ENCODE results near the gene NBAS. TPM values are rescaled to one million over a fixed set of nuclear protein-coding genes. Genes with fewer than 3 reads are reported as not detected.

NBAS gene
- total and polyA plus RNA-seq, 9 of the 15 experiments (the other 6 are each of a cell fraction or from before 2014, with no cell fraction given) = 15.3 to 94.4 (median 69.9) TPM

DNA sequence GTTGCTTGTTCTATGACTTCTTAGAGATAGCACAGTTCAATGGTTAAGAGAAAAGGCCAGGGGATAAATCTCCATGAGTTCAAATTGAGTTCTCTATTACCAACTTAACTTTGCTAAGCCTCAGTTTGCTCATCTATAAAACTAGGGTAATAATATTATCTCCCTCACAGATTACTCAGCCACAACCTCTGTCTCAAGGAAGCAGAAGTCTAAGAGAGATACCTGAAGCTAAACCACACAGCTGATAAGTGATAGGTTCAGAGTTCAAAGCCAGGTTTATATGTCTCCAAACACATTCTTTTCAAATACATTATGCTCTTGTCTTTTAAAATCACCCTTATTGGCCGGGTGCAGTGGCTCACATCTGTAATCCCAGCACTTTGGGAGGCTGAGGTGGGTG, 287.7 kb downstream of the NBAS start:
- WGBS (ENCODE audit: insufficient coverage, low coverage, missing lambda C conversion rate) = 38% methylated on average over 1 of the region's 1 CpG
- H3K9me3 ChIP-seq (replicated peaks; ENCODE audit: control insufficient read depth, insufficient read depth, low read depth, low read length) = no peaks in the 10 kb centered on the region
- H3K36me3 ChIP-seq (ENCODE audit: control insufficient read depth, insufficient read depth, low read length) = peaks cover 75% of the 10 kb centered on the region
- in situ Hi-C loops (cut with MboI) = no loop called here
- no peak overlapping the region for H3K4me3 ChIP-seq
- FAIRE-seq = no peak
- no peak overlapping the region for H3K9ac ChIP-seq (ENCODE audit: insufficient read depth in 1 of 2, low read depth in 2 of 2, low read length in 2 of 2)
- no peaks in the 10 kb centered on the region for H3K9me1 ChIP-seq (ENCODE audit: control insufficient read depth, insufficient read depth, low read length)
- H3K79me2 ChIP-seq (ENCODE audit: control insufficient read depth, insufficient read depth, low read length) = no peaks in the 10 kb centered on the region
- H2AFZ ChIP-seq (ENCODE audit: low read depth, low read length) = no peak overlapping the region
- H3K27ac ChIP-seq (ENCODE audit: extremely low read depth, low read depth, low read length) = no peak overlapping the region
- no TSS peak for BruUV-seq (replicated peaks)
- ChIA-PET POLR2A (interaction anchor here (0.7 to 1.3 kb wide), 2 partner anchors 20 to 444 kb away, joined by 3 to 5 read pairs; no protein-coding TSS in a partner anchor), CTCF (ENCODE audit: low intra/inter-chr PET ratio) (no interaction called here)
- H3K4me1 ChIP-seq (replicated peaks in 1 of 2; ENCODE audit: control insufficient read depth in 2 of 2, insufficient read depth in 2 of 2, low read length in 2 of 2) = no peaks in the 10 kb centered on the region; a peak in 1 of 5 replicates
- no peaks in the 10 kb centered on the region for H4K20me1 ChIP-seq (replicated peaks; ENCODE audit: control insufficient read depth, insufficient read depth, low read length)
- no peak overlapping the region for H3K4me2 ChIP-seq (ENCODE audit: insufficient read depth, low read length)
- intact Hi-C loops (cut with micrococcal nuclease) = no loop called here
- ATAC-seq = peak; percentile 32; the same call in 2 of the 3 replicates
- DNase-seq (ENCODE audit: extremely low read depth in 1 of 4, low spot score in 3 of 4) = no peak
- H3K27me3 ChIP-seq (ENCODE audit: control insufficient read depth in 2 of 2, insufficient read depth in 2 of 2, low read length in 2 of 2) = no peaks in the 10 kb centered on the region
- no peak for TF ChIP-seq ZNF830 (CRISPR knock-in tag; IDR thresholded peaks at IDR 0.05)
- no peak for TF ChIP-seq HMG20B (CRISPR knock-in tag; IDR thresholded peaks at IDR 0.05)
- TF ChIP-seq, protein P1, sequence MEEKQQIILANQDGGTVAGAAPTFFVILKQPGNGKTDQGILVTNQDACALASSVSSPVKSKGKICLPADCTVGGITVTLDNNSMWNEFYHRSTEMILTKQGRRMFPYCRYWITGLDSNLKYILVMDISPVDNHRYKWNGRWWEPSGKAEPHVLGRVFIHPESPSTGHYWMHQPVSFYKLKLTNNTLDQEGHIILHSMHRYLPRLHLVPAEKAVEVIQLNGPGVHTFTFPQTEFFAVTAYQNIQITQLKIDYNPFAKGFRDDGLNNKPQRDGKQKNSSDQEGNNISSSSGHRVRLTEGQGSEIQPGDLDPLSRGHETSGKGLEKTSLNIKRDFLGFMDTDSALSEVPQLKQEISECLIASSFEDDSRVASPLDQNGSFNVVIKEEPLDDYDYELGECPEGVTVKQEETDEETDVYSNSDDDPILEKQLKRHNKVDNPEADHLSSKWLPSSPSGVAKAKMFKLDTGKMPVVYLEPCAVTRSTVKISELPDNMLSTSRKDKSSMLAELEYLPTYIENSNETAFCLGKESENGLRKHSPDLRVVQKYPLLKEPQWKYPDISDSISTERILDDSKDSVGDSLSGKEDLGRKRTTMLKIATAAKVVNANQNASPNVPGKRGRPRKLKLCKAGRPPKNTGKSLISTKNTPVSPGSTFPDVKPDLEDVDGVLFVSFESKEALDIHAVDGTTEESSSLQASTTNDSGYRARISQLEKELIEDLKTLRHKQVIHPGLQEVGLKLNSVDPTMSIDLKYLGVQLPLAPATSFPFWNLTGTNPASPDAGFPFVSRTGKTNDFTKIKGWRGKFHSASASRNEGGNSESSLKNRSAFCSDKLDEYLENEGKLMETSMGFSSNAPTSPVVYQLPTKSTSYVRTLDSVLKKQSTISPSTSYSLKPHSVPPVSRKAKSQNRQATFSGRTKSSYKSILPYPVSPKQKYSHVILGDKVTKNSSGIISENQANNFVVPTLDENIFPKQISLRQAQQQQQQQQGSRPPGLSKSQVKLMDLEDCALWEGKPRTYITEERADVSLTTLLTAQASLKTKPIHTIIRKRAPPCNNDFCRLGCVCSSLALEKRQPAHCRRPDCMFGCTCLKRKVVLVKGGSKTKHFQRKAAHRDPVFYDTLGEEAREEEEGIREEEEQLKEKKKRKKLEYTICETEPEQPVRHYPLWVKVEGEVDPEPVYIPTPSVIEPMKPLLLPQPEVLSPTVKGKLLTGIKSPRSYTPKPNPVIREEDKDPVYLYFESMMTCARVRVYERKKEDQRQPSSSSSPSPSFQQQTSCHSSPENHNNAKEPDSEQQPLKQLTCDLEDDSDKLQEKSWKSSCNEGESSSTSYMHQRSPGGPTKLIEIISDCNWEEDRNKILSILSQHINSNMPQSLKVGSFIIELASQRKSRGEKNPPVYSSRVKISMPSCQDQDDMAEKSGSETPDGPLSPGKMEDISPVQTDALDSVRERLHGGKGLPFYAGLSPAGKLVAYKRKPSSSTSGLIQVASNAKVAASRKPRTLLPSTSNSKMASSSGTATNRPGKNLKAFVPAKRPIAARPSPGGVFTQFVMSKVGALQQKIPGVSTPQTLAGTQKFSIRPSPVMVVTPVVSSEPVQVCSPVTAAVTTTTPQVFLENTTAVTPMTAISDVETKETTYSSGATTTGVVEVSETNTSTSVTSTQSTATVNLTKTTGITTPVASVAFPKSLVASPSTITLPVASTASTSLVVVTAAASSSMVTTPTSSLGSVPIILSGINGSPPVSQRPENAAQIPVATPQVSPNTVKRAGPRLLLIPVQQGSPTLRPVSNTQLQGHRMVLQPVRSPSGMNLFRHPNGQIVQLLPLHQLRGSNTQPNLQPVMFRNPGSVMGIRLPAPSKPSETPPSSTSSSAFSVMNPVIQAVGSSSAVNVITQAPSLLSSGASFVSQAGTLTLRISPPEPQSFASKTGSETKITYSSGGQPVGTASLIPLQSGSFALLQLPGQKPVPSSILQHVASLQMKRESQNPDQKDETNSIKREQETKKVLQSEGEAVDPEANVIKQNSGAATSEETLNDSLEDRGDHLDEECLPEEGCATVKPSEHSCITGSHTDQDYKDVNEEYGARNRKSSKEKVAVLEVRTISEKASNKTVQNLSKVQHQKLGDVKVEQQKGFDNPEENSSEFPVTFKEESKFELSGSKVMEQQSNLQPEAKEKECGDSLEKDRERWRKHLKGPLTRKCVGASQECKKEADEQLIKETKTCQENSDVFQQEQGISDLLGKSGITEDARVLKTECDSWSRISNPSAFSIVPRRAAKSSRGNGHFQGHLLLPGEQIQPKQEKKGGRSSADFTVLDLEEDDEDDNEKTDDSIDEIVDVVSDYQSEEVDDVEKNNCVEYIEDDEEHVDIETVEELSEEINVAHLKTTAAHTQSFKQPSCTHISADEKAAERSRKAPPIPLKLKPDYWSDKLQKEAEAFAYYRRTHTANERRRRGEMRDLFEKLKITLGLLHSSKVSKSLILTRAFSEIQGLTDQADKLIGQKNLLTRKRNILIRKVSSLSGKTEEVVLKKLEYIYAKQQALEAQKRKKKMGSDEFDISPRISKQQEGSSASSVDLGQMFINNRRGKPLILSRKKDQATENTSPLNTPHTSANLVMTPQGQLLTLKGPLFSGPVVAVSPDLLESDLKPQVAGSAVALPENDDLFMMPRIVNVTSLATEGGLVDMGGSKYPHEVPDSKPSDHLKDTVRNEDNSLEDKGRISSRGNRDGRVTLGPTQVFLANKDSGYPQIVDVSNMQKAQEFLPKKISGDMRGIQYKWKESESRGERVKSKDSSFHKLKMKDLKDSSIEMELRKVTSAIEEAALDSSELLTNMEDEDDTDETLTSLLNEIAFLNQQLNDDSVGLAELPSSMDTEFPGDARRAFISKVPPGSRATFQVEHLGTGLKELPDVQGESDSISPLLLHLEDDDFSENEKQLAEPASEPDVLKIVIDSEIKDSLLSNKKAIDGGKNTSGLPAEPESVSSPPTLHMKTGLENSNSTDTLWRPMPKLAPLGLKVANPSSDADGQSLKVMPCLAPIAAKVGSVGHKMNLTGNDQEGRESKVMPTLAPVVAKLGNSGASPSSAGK (IDR thresholded peaks at IDR 0.05) = no peak
- no peak for TF ChIP-seq TCF7 (IDR thresholded peaks at IDR 0.05; ENCODE audit: borderline replicate concordance)
- TF ChIP-seq HDAC6 (IDR thresholded peaks at IDR 0.05; ENCODE audit: low read depth, low read length) = no peak
- no peak for TF ChIP-seq ZFP36 (IDR thresholded peaks at IDR 0.05; ENCODE audit: low read depth, low read length, partially characterized antibody)
- TF ChIP-seq CHCHD3 (CRISPR knock-in tag; IDR thresholded peaks at IDR 0.05) = no peak
- peak; percentile 24; the same call in 1 of the 2 replicates for TF ChIP-seq ARID1B (IDR thresholded peaks at IDR 0.05)
- TF ChIP-seq TEAD4 (IDR thresholded peaks at IDR 0.05; ENCODE audit: low read length) = peak; percentile 34; the same call in 1 of the 2 replicates
- TF ChIP-seq TEAD4 (CRISPR knock-in tag; IDR thresholded peaks at IDR 0.05; ENCODE audit: borderline replicate concordance) = no peak
- peak; percentile 44; the same call in 1 of the 2 replicates for TF ChIP-seq CBFA2T3 (IDR thresholded peaks at IDR 0.05)
- TF ChIP-seq FUS (optimal IDR thresholded peaks at IDR 0.05; ENCODE audit: low read depth, low read length) = no peak
- TF ChIP-seq STAT5B (CRISPR knock-in tag; IDR thresholded peaks at IDR 0.05) = no peak

Data from K562 (cell line).